ENCODE results near the gene CSRNP3. TPM values are rescaled to one million over a fixed set of nuclear protein-coding genes. Genes with fewer than 3 reads are reported as not detected.

The CSRNP3 gene
- polyA plus RNA-seq, 1 donor = 4.4 TPM

DNA sequence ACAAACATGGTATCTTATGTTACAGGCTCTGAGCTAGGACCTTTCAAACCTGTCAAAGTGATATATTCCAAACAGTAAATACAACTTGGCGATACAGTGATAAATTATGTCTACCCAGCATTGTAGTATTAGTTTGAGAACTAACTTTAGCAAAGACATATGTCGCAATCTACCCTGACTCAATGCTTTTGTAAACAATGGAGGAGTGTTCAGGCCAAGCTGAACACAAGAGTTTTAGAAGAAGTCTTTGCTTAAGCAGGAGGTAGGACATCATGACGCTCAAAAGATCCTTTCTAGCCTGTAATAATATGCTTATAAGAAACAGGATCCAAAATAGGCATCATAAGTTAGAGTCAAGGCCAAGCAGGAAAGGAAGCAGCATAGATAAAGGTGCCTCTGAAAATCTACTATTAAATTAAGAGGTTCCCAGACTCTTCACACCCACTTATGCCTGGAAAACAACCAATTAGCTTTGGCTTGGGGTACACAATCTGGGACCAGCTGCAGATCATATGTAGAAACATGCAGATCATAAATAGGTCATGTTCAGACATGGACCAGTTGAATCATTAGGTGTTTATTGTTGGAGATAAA lies 132.5 kb downstream of the CSRNP3 start:
- Histone ChIP-seq H3K27me3 (ENCODE audit: control insufficient read depth, insufficient read depth, low read length) (no peaks in the 10 kb centered on the region), H3K9me3 (ENCODE audit: control insufficient read depth, low read depth, low read length) (no peaks in the 10 kb centered on the region), H3K27ac (ENCODE audit: low read length) (no peak overlapping the region), H3K36me3 (ENCODE audit: control insufficient read depth, insufficient read depth, low read length) (no peaks in the 10 kb centered on the region), H3K4me1 (ENCODE audit: control insufficient read depth, insufficient read depth, low read length) (no peaks in the 10 kb centered on the region), H3K4me3 (ENCODE audit: low read length) (no peak overlapping the region)
- DNase-seq = no peak
- no CpG with 5 or more reads among the region's 3 CpGs for WGBS (ENCODE audit: insufficient coverage, low lambda C conversion rate)

DNA sequence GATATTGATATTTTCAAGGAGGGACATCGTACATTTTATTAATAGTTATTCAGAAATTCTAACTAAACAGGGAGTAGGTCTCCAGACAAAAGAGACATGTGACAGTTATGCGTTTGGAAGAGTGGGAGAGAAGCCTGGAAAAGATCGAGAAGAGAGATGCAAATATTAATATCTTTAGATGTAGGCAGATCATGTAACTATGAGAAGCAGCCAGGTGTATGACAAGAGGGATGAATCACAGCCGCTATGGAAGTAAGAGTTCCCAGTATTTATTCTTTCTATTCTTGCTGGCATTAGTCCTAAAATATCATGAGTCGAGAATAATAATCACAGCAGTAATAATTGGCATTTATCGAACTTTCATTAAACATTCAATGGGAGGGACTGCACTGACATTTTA lies 140.2 kb downstream of the CSRNP3 start:
- Histone ChIP-seq H3K9me3 (ENCODE audit: control insufficient read depth, low read depth, low read length) (no peaks in the 10 kb centered on the region), H3K27me3 (ENCODE audit: control insufficient read depth, insufficient read depth, low read length) (no peaks in the 10 kb centered on the region), H3K4me3 (ENCODE audit: low read length) (no peak overlapping the region), H3K36me3 (ENCODE audit: control insufficient read depth, insufficient read depth, low read length) (no peaks in the 10 kb centered on the region), H3K27ac (ENCODE audit: low read length) (no peak overlapping the region), H3K4me1 (ENCODE audit: control insufficient read depth, insufficient read depth, low read length) (no peaks in the 10 kb centered on the region)
- WGBS (ENCODE audit: insufficient coverage, low lambda C conversion rate) = 100% methylated on average over 1 of the region's 6 CpGs
- no peak for DNase-seq

DNA sequence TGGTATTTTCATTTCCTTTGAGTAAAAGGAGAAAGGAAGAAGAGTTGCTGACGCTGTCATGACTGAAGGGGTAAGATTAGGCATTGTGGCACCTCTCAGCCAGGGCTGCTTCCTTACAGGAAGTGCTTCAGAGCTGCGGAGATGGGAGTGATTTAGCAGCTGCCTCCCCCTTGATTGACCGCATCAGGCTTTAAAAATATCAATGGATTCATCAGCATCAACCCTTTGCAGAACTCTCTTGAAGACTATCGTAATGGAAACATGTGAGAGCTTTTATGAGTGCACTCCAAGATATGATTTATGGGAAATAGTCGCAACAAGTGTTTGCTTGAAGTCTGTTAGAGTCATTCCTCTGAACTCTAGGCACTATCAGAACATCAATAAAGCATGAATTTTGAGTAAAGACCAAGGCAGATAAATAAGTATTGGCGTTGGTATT lies 141.1 kb downstream of the CSRNP3 start:
- Histone ChIP-seq H3K27me3 (ENCODE audit: control insufficient read depth, insufficient read depth, low read length) (no peaks in the 10 kb centered on the region), H3K4me1 (ENCODE audit: control insufficient read depth, insufficient read depth, low read length) (no peaks in the 10 kb centered on the region), H3K9me3 (ENCODE audit: control insufficient read depth, low read depth, low read length) (no peaks in the 10 kb centered on the region), H3K27ac (ENCODE audit: low read length) (no peak overlapping the region), H3K36me3 (ENCODE audit: control insufficient read depth, insufficient read depth, low read length) (no peaks in the 10 kb centered on the region), H3K4me3 (ENCODE audit: low read length) (no peak overlapping the region)
- no peak for DNase-seq
- 48% methylated on average over 2 of the region's 6 CpGs for WGBS (ENCODE audit: insufficient coverage, low lambda C conversion rate)

DNA sequence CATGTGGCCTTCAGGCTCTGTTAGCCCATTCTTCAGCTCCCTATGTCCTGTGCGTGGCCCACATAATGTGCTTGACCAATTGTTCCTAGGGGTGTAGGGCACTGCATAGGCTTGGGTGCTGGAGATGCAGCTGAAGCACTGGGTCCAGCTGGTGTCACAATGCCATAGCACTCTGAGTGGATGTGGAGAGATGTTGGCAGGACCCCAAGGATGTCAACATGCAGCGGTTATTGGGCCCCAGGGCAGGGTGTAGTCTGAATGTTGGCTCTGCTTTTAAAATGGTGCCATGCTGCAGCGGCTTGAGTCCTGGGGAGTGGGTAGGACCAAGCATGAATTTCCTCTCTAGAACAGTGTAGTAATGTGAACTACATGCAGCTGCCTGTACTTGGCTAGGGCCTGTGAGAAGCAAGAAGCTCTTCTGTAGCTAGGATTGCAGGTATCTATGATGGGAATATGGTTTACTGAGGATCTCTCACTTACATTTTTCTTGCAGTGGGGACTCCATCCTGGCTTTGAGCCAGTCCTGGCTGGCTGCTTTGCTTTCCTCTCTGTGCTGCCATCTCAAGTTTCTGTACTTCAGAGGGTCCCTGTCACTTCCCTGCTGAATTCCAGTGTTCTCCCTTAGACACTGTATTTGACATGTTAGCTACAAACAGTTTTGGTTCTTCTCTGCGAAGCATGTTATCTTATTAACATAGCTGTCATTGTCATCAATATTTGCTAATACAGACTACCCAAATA lies 148.4 kb downstream of the CSRNP3 start:
- H3K27me3 ChIP-seq (ENCODE audit: control insufficient read depth, insufficient read depth, low read length) = no peaks in the 10 kb centered on the region
- H3K4me3 ChIP-seq (ENCODE audit: low read length) = no peak overlapping the region
- H3K9me3 ChIP-seq (ENCODE audit: control insufficient read depth, low read depth, low read length) = peaks cover 6% of the 10 kb centered on the region
- 100% methylated on average over 1 of the region's 4 CpGs for WGBS (ENCODE audit: insufficient coverage, low lambda C conversion rate)
- no peak for DNase-seq
- H3K4me1 ChIP-seq (ENCODE audit: control insufficient read depth, insufficient read depth, low read length) = no peaks in the 10 kb centered on the region
- H3K27ac ChIP-seq (ENCODE audit: low read length) = no peak overlapping the region
- no peaks in the 10 kb centered on the region for H3K36me3 ChIP-seq (ENCODE audit: control insufficient read depth, insufficient read depth, low read length)

DNA sequence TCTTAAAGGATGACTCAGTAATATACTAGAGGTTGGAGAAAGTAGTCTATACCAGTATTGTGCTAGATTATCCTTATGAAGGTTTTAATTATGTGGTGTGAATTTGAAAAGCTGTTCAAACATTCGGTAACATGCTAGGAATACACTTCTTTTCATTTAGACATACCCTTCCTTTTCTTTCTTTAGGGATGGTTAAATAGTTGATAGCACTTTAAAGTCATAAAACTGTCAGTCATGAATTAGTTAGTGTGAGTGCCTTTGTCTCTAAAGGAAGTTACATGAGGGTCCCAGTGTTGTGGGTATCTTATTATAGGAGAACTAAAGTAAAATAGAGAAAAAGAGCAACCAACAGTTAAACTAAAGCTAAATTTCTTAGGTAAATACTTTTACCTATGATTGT lies 149.3 kb downstream of the CSRNP3 start:
- H3K27ac ChIP-seq (ENCODE audit: low read length) = no peak overlapping the region
- no CpG with 5 or more reads among the region's 1 CpG for WGBS (ENCODE audit: insufficient coverage, low lambda C conversion rate)
- no peak for DNase-seq
- H3K27me3 ChIP-seq (ENCODE audit: control insufficient read depth, insufficient read depth, low read length) = no peaks in the 10 kb centered on the region
- no peaks in the 10 kb centered on the region for H3K4me1 ChIP-seq (ENCODE audit: control insufficient read depth, insufficient read depth, low read length)
- H3K9me3 ChIP-seq (ENCODE audit: control insufficient read depth, low read depth, low read length) = peaks cover 6% of the 10 kb centered on the region
- H3K4me3 ChIP-seq (ENCODE audit: low read length) = no peak overlapping the region
- H3K36me3 ChIP-seq (ENCODE audit: control insufficient read depth, insufficient read depth, low read length) = no peaks in the 10 kb centered on the region

DNA sequence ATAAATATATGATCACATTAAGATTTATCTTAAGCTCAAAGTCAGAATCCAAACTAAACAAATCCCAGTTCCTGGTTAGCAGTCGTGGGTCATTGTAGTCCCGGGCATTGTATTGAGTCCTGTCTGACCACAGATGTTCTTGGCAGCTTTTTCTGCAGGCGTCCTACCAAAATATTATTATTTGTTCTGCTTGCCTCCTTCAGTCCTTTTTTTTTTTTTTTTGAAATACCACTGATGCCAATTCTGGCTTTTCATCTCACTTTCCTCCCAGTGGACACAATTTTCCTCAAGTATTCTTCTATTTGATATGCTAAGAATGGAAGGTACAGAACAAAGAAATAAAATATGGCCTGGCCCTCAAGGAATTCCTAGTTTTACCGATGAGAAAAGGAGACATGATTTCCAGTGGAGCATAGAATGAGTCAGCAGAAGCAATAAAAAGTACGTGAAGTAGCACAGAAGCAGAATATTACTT lies 151.6 kb downstream of the CSRNP3 start:
- no peak overlapping the region for H3K4me3 ChIP-seq (ENCODE audit: low read length)
- DNase-seq = no peak
- no peaks in the 10 kb centered on the region for H3K36me3 ChIP-seq (ENCODE audit: control insufficient read depth, insufficient read depth, low read length)
- H3K27me3 ChIP-seq (ENCODE audit: control insufficient read depth, insufficient read depth, low read length) = no peaks in the 10 kb centered on the region
- peaks cover 6% of the 10 kb centered on the region for H3K9me3 ChIP-seq (ENCODE audit: control insufficient read depth, low read depth, low read length)
- no peaks in the 10 kb centered on the region for H3K4me1 ChIP-seq (ENCODE audit: control insufficient read depth, insufficient read depth, low read length)
- no peak overlapping the region for H3K27ac ChIP-seq (ENCODE audit: low read length)
- WGBS (ENCODE audit: insufficient coverage, low lambda C conversion rate) = 65% methylated on average over 2 of the region's 5 CpGs

DNA sequence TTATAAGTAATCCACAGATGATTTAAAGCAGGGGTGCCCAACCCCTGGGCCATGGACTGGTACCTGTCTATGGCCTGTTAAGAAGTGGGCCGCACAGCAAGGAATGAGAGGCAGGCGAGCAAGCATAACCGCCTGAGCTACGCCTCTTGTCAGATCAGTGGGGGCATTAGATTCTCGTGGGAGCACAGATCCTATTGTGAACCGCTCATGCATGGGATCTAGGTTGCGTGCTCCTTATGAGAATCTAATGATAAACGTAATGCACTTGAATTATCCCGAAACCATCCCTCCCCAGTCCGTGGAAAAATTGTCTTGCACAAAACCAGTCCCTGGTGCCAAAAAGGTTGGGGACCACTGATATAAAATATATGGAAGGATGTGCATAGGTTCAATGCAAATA lies 153.7 kb downstream of the CSRNP3 start:
- H3K27me3 ChIP-seq (ENCODE audit: control insufficient read depth, insufficient read depth, low read length) = no peaks in the 10 kb centered on the region
- peaks cover 2% of the 10 kb centered on the region for H3K4me1 ChIP-seq (ENCODE audit: control insufficient read depth, insufficient read depth, low read length)
- H3K4me3 ChIP-seq (ENCODE audit: low read length) = no peak overlapping the region
- H3K27ac ChIP-seq (ENCODE audit: low read length) = no peak overlapping the region
- WGBS (ENCODE audit: insufficient coverage, low lambda C conversion rate) = no CpG with 5 or more reads among the region's 10 CpGs
- H3K9me3 ChIP-seq (ENCODE audit: control insufficient read depth, low read depth, low read length) = no peaks in the 10 kb centered on the region
- no peaks in the 10 kb centered on the region for H3K36me3 ChIP-seq (ENCODE audit: control insufficient read depth, insufficient read depth, low read length)
- DNase-seq = no peak

DNA sequence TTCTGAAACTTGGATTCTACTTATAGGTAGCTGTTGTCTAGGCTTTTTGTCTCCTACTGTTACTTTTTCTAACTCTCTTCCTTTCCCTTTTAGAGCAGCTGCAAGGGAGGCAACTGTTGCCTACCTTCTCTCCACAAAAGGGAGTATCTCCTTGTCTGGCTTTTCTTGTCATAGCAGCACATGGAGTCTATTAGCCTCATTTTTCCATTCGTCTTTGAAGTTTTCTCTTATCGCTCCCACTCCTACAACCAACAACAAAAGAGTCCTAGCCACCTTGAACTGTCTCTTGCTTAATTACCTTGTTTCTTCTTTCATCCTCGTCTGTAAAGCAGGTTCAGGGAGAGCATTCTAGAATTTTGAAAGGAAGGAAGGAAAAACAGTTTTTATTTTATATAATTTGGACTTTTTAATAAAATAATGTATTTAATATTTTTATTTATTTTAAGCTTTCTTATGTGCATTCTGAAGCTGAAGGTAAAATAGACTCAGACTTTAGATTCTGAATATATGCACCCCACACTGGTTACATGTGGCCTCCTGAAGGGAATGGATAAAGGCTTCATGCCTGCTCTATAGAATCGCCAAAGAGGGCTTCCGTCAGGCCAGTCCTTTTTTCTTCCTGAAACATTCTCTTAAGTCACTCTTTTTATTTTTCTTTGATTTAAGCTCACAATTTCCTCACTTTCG lies 154.4 kb downstream of the CSRNP3 start:
- Histone ChIP-seq H3K27ac (ENCODE audit: low read length) (no peak overlapping the region), H3K4me1 (ENCODE audit: control insufficient read depth, insufficient read depth, low read length) (peaks cover 2% of the 10 kb centered on the region), H3K9me3 (ENCODE audit: control insufficient read depth, low read depth, low read length) (no peaks in the 10 kb centered on the region), H3K4me3 (ENCODE audit: low read length) (no peak overlapping the region), H3K36me3 (ENCODE audit: control insufficient read depth, insufficient read depth, low read length) (no peaks in the 10 kb centered on the region), H3K27me3 (ENCODE audit: control insufficient read depth, insufficient read depth, low read length) (no peaks in the 10 kb centered on the region)
- no peak for DNase-seq
- WGBS (ENCODE audit: insufficient coverage, low lambda C conversion rate) = 87% methylated on average over 6 of the region's 6 CpGs

DNA sequence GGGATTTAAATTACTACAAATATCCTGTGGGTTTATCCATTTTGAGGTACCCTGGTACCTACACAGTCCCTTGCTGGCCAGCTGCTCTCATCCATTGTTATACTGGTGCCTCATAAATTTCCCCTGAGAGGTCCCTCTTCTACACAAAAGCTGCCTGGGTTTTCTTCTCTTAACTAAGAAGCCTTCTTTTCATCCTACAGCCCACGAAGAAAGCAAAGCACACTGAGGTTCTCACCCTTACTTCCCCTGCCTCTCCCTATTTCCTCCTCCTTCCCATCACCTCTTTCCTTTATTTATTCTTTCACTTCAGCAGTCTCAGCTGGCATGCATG lies 154.9 kb downstream of the CSRNP3 start:
- WGBS (ENCODE audit: insufficient coverage, low lambda C conversion rate) = no CpG with 5 or more reads among the region's 1 CpG
- DNase-seq = no peak

DNA sequence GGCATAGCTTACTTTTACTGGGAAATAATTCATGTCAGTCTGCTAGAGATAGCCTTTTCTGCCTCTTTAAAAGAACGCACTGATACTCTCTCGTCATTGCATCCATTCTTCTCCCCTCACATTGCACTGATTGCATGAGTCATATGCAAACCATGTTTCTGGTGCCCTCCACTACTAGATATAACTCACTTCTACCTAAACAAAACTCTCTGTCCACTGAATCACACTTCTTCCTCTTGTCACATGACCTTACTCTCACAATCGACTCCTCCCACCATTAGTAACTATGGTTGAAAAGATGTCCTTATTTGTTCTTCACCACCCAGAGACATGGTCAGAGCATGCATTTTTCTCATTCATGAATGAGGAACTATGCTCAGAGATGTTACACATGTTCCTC lies 158.0 kb downstream of the CSRNP3 start:
- H3K36me3 ChIP-seq (ENCODE audit: control insufficient read depth, insufficient read depth, low read length) = no peaks in the 10 kb centered on the region
- no peaks in the 10 kb centered on the region for H3K9me3 ChIP-seq (ENCODE audit: control insufficient read depth, low read depth, low read length)
- no peak overlapping the region for H3K27ac ChIP-seq (ENCODE audit: low read length)
- no peak for DNase-seq
- H3K27me3 ChIP-seq (ENCODE audit: control insufficient read depth, insufficient read depth, low read length) = no peaks in the 10 kb centered on the region
- WGBS (ENCODE audit: insufficient coverage, low lambda C conversion rate) = 72% methylated on average over 2 of the region's 3 CpGs
- peaks cover 2% of the 10 kb centered on the region for H3K4me1 ChIP-seq (ENCODE audit: control insufficient read depth, insufficient read depth, low read length)
- H3K4me3 ChIP-seq (ENCODE audit: low read length) = no peak overlapping the region

More for the DNA sequence above, 154.9 kb downstream of the CSRNP3 start:
- peaks cover 2% of the 10 kb centered on the region for H3K4me1 ChIP-seq (ENCODE audit: control insufficient read depth, insufficient read depth, low read length)
- H3K9me3 ChIP-seq (ENCODE audit: control insufficient read depth, low read depth, low read length) = no peaks in the 10 kb centered on the region
- H3K27me3 ChIP-seq (ENCODE audit: control insufficient read depth, insufficient read depth, low read length) = no peaks in the 10 kb centered on the region
- no peak overlapping the region for H3K27ac ChIP-seq (ENCODE audit: low read length)
- H3K36me3 ChIP-seq (ENCODE audit: control insufficient read depth, insufficient read depth, low read length) = no peaks in the 10 kb centered on the region
- H3K4me3 ChIP-seq (ENCODE audit: low read length) = no peak overlapping the region

All from large intestine (tissue), 3 donors.